Measurements from ENCODE around the gene SLC15A4. TPM values are rescaled to one million over a fixed set of nuclear protein-coding genes. Genes with fewer than 3 reads are reported as not detected.

SLC15A4 gene
- total RNA-seq, 2 donors from 2014 or later = 15.6 to 16.2 TPM

GRCh38 chr12:128784030-128784760 is 39.6 kb downstream of the SLC15A4 start:
- ATAC-seq = no peak
- intact Hi-C loops (cut with DNase I) = loop anchor here in 1 of 2 donors (10.0 kb wide), 1 partner anchor 1131 kb away; no protein-coding TSS in a partner anchor
- DNase-seq = no peak

- intact Hi-C loops (cut with DNase I) = loop anchor here in 1 of 2 donors (10.0 kb wide), 1 partner anchor 1132 kb away; no protein-coding TSS in a partner anchor
- ATAC-seq (no peak), DNase-seq (no peak)
These were observed 40.6 kb downstream of the SLC15A4 start for GRCh38 chr12:128783129-128783574.

GRCh38 chr12:128779901-128780300 is 43.9 kb downstream of the SLC15A4 start:
- intact Hi-C loops (cut with DNase I) = loop anchor here in 1 of 2 donors (10.0 kb wide), 1 partner anchor 1135 kb away; no protein-coding TSS in a partner anchor
- ATAC-seq = no peak

GRCh38 chr12:128772249-128772648 is 51.5 kb downstream of the SLC15A4 start:
- intact Hi-C loops (cut with DNase I) = no loop called here
- DNase-seq = no peak

More at GRCh38 chr12:128779901-128780300, 43.9 kb downstream of the SLC15A4 start:
- no peak for DNase-seq

GRCh38 chr12:128771681-128772080 is 52.1 kb downstream of the SLC15A4 start:
- ATAC-seq = no peak
- DNase-seq = no peak
- intact Hi-C loops (cut with DNase I) = no loop called here

More at GRCh38 chr12:128772249-128772648, 51.5 kb downstream of the SLC15A4 start:
- no peak for ATAC-seq

GRCh38 chr12:128767518-128767917 is 56.2 kb downstream of the SLC15A4 start:
- ATAC-seq (no peak), DNase-seq (no peak)
- intact Hi-C loops (cut with DNase I) = no loop called here

- intact Hi-C loops (cut with DNase I) = no loop called here
- ATAC-seq = no peak
- no peak for DNase-seq
These were observed 56.8 kb downstream of the SLC15A4 start for GRCh38 chr12:128766738-128767501.

GRCh38 chr12:128763395-128763794 is 60.4 kb downstream of the SLC15A4 start:
- ATAC-seq (no peak), DNase-seq (no peak)
- intact Hi-C loops (cut with DNase I) = no loop called here

- no peak for DNase-seq
- intact Hi-C loops (cut with DNase I) = no loop called here
- no peak for ATAC-seq
These were observed 62.4 kb downstream of the SLC15A4 start for GRCh38 chr12:128761379-128761790.

GRCh38 chr12:128755566-128755965 is 68.2 kb downstream of the SLC15A4 start:
- ATAC-seq (no peak), DNase-seq (no peak)
- intact Hi-C loops (cut with DNase I) = no loop called here

GRCh38 chr12:128754275-128754674 is 69.5 kb downstream of the SLC15A4 start:
- DNase-seq (no peak), ATAC-seq (no peak)
- intact Hi-C loops (cut with DNase I) = no loop called here

GRCh38 chr12:128753438-128753837 is 70.3 kb downstream of the SLC15A4 start:
- no peak for ATAC-seq
- intact Hi-C loops (cut with DNase I) = no loop called here
- DNase-seq = no peak

- intact Hi-C loops (cut with DNase I) = no loop called here
- ATAC-seq = no peak
- no peak for DNase-seq
These were observed 71.4 kb downstream of the SLC15A4 start for GRCh38 chr12:128752386-128752785.

GRCh38 chr12:128747441-128747840 is 76.3 kb downstream of the SLC15A4 start:
- intact Hi-C loops (cut with DNase I) = no loop called here
- no peak for DNase-seq
- ATAC-seq = no peak

- DNase-seq (no peak), ATAC-seq (no peak)
- intact Hi-C loops (cut with DNase I) = no loop called here
These were observed 77.7 kb downstream of the SLC15A4 start for GRCh38 chr12:128745772-128746689.

GRCh38 chr12:128743916-128744315 is 79.8 kb downstream of the SLC15A4 start:
- ATAC-seq = no peak
- DNase-seq = no peak
- intact Hi-C loops (cut with DNase I) = no loop called here
